Adrenal gland (tissue), 12 donors: ENCODE results near the gene FGD2. TPM values are rescaled to one million over a fixed set of nuclear protein-coding genes. Genes with fewer than 3 reads are reported as not detected.

Source experiments
- DNase-seq, 7 donors: peaks; one replicate each; pipeline ENCODE4 v3.0.0-alpha.2; 2019 to 2020
- H3K27ac ChIP-seq, 5 donors: fragments of 200-600 bp; sonication (generic) in 4 of 5; 1 replicate in 3 of 5; 2 replicates in 2 of 5; pipeline versions ENCODE4 v1.5.1 to v1.8.0; 2016 to 2020; ENCODE audit warnings: mild to moderate bottlenecking in 1 of 5
- H3K27me3 ChIP-seq: fragments of 200-600 bp; 2 replicates; pipeline ENCODE4 v1.8.0; 2021
- H3K36me3 ChIP-seq, 2 donors: fragments of 200-600 bp; replicated peaks in 1 of 2; 1 replicate in 1 of 2; 2 replicates in 1 of 2; pipeline versions ENCODE4 v1.5.1 to v1.8.0; 2018 to 2022
- H3K4me1 ChIP-seq, 2 donors: fragments of 200-600 bp; replicated peaks in 1 of 2; 1 replicate in 1 of 2; 2 replicates in 1 of 2; pipeline versions ENCODE4 v1.5.1 to v1.8.0; 2018 to 2021
- H3K4me3 ChIP-seq, 4 donors: fragments of 200-600 bp; sonication (generic) in 3 of 4; one replicate each; pipeline ENCODE4 v1.5.1; 2016 to 2018
- H3K9me3 ChIP-seq, 3 donors: fragments of 200-600 bp; sonication (generic) in 1 of 3; replicated peaks in 1 of 3; 1 replicate in 2 of 3; 2 replicates in 1 of 3; pipeline versions ENCODE4 v1.5.1 to v1.8.0; 2016 to 2021
- POLR2A ChIP-seq, 2 donors: fragments of 450-650 bp; IDR thresholded peaks; one replicate each; pipeline ENCODE4 v1.6.1; 2017; ENCODE audit warnings: antibody characterized with exemption in 2 of 2, mild to moderate bottlenecking in 2 of 2, moderate library complexity in 1 of 2
- WGBS, 4 donors: extraction: QIAGEN DNeasy Blood & Tissue Kit in 2 of 4; methylation state at CpG; one replicate each; pipeline versions ENCODE4 v1.1.5 to v1.1.7; 2013 to 2017; 5-methylcytosine and 5-hydroxymethylcytosine counted together
- intact Hi-C, 2 donors: fragments of 100-400 bp; cut with DNase I; formaldehyde crosslinking; loops; one replicate each; pipeline versions ENCODE4 v1.14.1 to v1.15.0; 2022 to 2023
- polyA plus RNA-seq, 3 donors: library from polyadenylated mRNA; stranded (reverse); fragments of 200-250 nt in 2 of 3; fragments of 350-450 nt in 1 of 3; fragmentation: Illumina TruSeq in 1 of 3; extraction: RNeasy Lipid Tissue Mini Kit (QIAGEN cat#74804) in 1 of 3; gene quantifications; one replicate each; pipeline ENCODE4 v1.2.3, GENCODE V29; 2013 to 2014
- total RNA-seq, 9 donors: library from RNA; depleted of rRNA in 4 of 9; stranded (reverse); fragments of >200 nt in 4 of 9; fragments of 120-200 nt in 1 of 9; fragmentation: NEBNext Ultra II Directional in 1 of 9; extraction: Animal tissue kit (Norgen Biotek cat#: 25700) in 1 of 9; gene quantifications; one replicate each; pipeline versions ENCODE4 v1.1.0 to v1.2.4, GENCODE V29; 2013 to 2023
- TF ChIP-seq, protein P1 (sequence below), 6 experiments: fragments of 450-650 bp in 4 of 6; fragments of 200-600 bp in 2 of 6; sonication (generic) in 1 of 6; IDR thresholded peaks; 1 replicate in 5 of 6; 2 replicates in 1 of 6; pipeline versions ENCODE4 v1.5.1 to v1.8.0; 2016 to 2021; ENCODE audit warnings: antibody characterized with exemption in 6 of 6, mild to moderate bottlenecking in 2 of 6, moderate library complexity in 1 of 6
- donor health status: healthy with polysubstance abuse.
- donor health status: Bipolar disorder and iron deficiency.
- donor health status: DM: yes; HTN: yes; CAD: no.
- donor health status: DM: no; HTN: no; CAD: no.
- donor health status: DM: no; HTN: no; CAD: no.
- donor health status: DM: yes; HTN: yes; CAD: no.

Gene FGD2
- total and polyA plus RNA-seq, 12 donors: 2.0 to 117 (median 26.4) TPM

DNA sequence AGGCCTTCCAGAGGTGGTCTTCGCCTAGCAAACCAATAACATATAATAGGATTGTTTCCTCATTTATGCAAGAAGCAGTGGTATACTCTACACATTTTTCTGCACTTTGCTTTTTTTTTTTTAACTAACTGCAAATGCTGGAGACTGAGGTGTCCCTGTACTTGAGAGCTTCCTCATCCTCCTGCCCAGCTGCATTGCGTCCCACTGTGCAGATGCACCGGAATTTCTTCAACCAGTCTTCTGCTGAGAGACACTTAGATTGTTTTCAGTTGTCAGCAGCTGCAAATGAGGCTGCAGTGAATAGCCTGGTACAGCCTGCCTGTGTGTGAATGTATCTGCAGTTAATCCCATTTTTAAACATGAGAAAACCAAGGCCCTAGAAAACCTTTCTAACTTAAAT, 11.5 kb downstream of the FGD2 start:
- intact Hi-C loops: loop anchor here in 1 of 2 donors (5.0 to 10.0 kb wide), 2 partner anchors 122 to 250 kb away; no protein-coding TSS in a partner anchor
- H3K9me3 ChIP-seq: no peaks in the 10 kb centered on the region
- WGBS, 4 donors: 69 to 82% (median 78%) methylated on average over 3 of the region's 3 CpGs
- TF ChIP-seq, protein P1, sequence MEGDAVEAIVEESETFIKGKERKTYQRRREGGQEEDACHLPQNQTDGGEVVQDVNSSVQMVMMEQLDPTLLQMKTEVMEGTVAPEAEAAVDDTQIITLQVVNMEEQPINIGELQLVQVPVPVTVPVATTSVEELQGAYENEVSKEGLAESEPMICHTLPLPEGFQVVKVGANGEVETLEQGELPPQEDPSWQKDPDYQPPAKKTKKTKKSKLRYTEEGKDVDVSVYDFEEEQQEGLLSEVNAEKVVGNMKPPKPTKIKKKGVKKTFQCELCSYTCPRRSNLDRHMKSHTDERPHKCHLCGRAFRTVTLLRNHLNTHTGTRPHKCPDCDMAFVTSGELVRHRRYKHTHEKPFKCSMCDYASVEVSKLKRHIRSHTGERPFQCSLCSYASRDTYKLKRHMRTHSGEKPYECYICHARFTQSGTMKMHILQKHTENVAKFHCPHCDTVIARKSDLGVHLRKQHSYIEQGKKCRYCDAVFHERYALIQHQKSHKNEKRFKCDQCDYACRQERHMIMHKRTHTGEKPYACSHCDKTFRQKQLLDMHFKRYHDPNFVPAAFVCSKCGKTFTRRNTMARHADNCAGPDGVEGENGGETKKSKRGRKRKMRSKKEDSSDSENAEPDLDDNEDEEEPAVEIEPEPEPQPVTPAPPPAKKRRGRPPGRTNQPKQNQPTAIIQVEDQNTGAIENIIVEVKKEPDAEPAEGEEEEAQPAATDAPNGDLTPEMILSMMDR (IDR thresholded peaks at IDR 0.05): no peak
- TF ChIP-seq POLR2A (IDR thresholded peaks at IDR 0.05): no peak
- H3K4me3 ChIP-seq: no peak overlapping the region
- H3K27me3 ChIP-seq: no peaks in the 10 kb centered on the region
- H3K27ac ChIP-seq: no peak overlapping the region
- H3K4me1 ChIP-seq: peaks cover 0 to 15% of the 10 kb centered on the region in 2 donors
- no peak for DNase-seq
- H3K36me3 ChIP-seq: no peaks in the 10 kb centered on the region

DNA sequence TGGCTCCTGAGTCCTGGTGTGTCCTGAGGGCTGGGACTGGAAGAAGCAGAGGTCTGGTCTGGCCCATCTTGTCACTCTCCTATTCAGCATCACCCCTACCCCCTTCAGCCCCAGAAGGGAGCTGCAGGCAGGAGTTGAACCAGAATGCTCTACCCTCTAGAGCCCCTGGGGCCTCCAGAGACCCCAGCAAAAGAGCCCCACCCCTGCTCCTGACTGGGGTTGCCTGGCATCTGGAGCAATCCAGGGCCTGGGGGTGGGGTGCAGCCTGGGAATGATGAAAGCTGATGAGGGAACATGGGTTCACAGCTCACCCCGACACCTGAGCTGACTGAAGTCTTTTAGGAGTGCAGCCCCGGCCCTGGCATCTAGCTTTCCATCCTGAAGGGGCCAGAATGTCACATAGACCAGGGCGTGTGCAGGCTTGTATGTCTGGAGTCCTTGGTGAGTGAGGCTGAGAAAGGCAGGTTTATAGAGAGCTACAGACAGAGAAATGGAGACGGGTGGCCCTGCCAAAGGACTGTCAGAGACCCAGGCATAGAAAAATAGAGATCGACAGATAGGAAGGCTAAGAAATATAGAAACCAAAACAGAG, 12.2 kb downstream of the FGD2 start:
- DNase-seq: no peak
- no peaks in the 10 kb centered on the region for H3K36me3 ChIP-seq

DNA sequence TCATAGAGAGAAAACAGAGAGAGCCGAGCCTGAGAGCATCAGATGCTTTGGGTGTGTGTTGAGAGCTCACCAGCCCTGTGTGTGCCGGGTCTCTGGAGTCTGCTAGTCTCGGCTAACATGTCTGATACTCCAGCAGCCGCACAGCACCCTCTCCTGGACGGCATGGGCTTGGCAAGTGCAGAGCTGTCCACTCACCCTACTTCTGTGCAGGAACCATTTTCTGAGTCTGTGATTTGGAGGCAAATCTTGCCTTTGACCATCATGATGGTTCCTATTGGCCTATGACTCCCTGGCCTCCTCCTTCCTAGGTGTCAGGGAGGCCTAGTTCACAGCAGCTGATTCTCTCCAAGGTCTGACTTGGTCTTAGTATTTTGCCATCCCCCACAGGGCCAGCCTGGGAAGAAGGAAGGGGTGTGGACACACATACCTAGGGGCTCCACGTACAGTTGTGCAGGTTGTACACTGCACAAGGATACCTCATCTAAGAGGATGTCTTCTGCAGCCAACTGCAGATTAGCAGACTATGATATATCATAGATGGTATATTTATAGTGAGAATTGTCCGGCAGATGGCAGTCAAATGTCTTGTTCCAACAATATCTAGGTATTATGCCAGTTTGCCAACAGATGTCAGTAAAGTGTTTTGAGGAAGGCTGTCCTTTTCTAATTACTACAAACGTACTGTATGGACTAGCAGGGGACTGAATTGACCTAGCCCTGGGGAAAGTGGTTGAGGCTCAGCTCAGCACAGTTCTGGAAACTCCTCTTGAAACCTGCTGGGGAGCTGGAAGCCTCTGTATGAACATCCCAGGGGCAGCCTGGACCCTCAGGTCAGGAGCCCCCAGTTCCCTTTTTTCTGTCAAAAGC, 13.0 kb downstream of the FGD2 start:
- peak overlapping the region in 1 of 5 donors; percentile 56 for H3K27ac ChIP-seq
- peaks cover 0 to 15% of the 10 kb centered on the region in 2 donors for H3K4me1 ChIP-seq
- H3K4me3 ChIP-seq: no peak overlapping the region

More for the DNA sequence above, 12.2 kb downstream of the FGD2 start:
- Histone ChIP-seq H3K27ac (no peak overlapping the region), H3K27me3 (no peaks in the 10 kb centered on the region), H3K4me3 (no peak overlapping the region), H3K9me3 (no peaks in the 10 kb centered on the region), H3K4me1 (peaks cover 0 to 15% of the 10 kb centered on the region in 2 donors)
- intact Hi-C loops: loop anchor here in 1 of 2 donors (5.0 to 10.0 kb wide), 2 partner anchors 123 to 250 kb away; no protein-coding TSS in a partner anchor
- 38 to 56% (median 53%) methylated on average over 4 to 5 of the region's 5 CpGs for WGBS, 4 donors
- TF ChIP-seq, protein P1 (IDR thresholded peaks at IDR 0.05): no peak
- TF ChIP-seq POLR2A (IDR thresholded peaks at IDR 0.05): no peak

More for the DNA sequence above, 13.0 kb downstream of the FGD2 start:
- DNase-seq: peak; percentile 91 to 98 (median 94)
- TF ChIP-seq, protein P1 (IDR thresholded peaks at IDR 0.05): peak; percentile 78 to 96 (median 90)
- no peak for TF ChIP-seq POLR2A (IDR thresholded peaks at IDR 0.05)
- no peaks in the 10 kb centered on the region for H3K9me3 ChIP-seq
- H3K36me3 ChIP-seq: no peaks in the 10 kb centered on the region
- intact Hi-C loops: loop anchor here in 1 of 2 donors (5.0 to 10.0 kb wide), 2 partner anchors 124 to 251 kb away; no protein-coding TSS in a partner anchor
- no peaks in the 10 kb centered on the region for H3K27me3 ChIP-seq
- 0 to 7% (median 5%) methylated on average over 7 to 8 of the region's 8 CpGs for WGBS, 4 donors
